Activated T-helper 1 cell treated with anti-CD3 and anti-CD28 coated beads, Interleukin-12 subunit alpha, Interleukin-12 subunit beta, Interleukin-2, Interleukin-4 antibody, amounts not matched to agents 30 ng/mL and 10 ng/mL and 1 ng/mL, durations not matched to agents 14 hours and 24 hours and 36 hours (primary cell): ENCODE results near the gene ABHD12. TPM values are rescaled to one million over a fixed set of nuclear protein-coding genes. Genes with fewer than 3 reads are reported as not detected.

Experiments
- DNase-seq: peaks from one replicate; pipeline ENCODE4 v3.0.0; 2021; ENCODE audit warnings: low spot score
- H3K27ac Mint-ChIP-seq: one replicate; pipeline ENCODE4 v1.8.0; 2021; ENCODE audit warnings: mild to moderate bottlenecking, mixed read lengths
- H3K27me3 Mint-ChIP-seq: one replicate; pipeline ENCODE4 v1.8.0; 2022; ENCODE audit warnings: mild to moderate bottlenecking, moderate library complexity, mixed read lengths; ENCODE audit not compliant: insufficient read depth
- H3K36me3 Mint-ChIP-seq: one replicate; pipeline ENCODE4 v1.8.0; 2021; ENCODE audit warnings: low read depth, mixed read lengths
- H3K4me1 Mint-ChIP-seq: one replicate; pipeline ENCODE4 v1.8.0; 2021; ENCODE audit warnings: low read depth, mixed read lengths
- H3K4me3 Mint-ChIP-seq: one replicate; pipeline ENCODE4 v1.8.0; 2021; ENCODE audit warnings: mild to moderate bottlenecking, moderate library complexity, mixed read lengths
- H3K9me3 Mint-ChIP-seq: one replicate; pipeline ENCODE4 v1.8.0; 2021; ENCODE audit warnings: mixed read lengths
- intact Hi-C: fragments of 100-400 bp; cut with micrococcal nuclease; formaldehyde crosslinking; loops from one replicate; pipeline ENCODE4 v1.15.1; 2024
- total RNA-seq: library from RNA; stranded (reverse); gene quantifications from 2 replicates; pipeline ENCODE4 v1.2.3, GENCODE V29; 2022

ABHD12 gene
- total RNA-seq, 1 donor from 2014 or later = 37.6 TPM

- H3K36me3 Mint-ChIP-seq = peaks cover 3% of the 10 kb centered on the region
- H3K4me1 Mint-ChIP-seq = peaks cover 51% of the 10 kb centered on the region
- peak overlapping the region; percentile 81 for H3K4me3 Mint-ChIP-seq
- H3K27ac Mint-ChIP-seq = peak overlapping the region; percentile 98
- DNase-seq = no peak
- H3K9me3 Mint-ChIP-seq = no peaks in the 10 kb centered on the region
- intact Hi-C loops = loop anchor here (1.0 to 5.0 kb wide), 8 partner anchors 73 to 316 kb away; partner anchors contain the start of genes ABHD12, ACSS1, ENTPD6 and GINS1
- no peaks in the 10 kb centered on the region for H3K27me3 Mint-ChIP-seq
Observed at GRCh38 chr20:25310921-25311728, 79.5 kb downstream of the ABHD12 start.

DNA sequence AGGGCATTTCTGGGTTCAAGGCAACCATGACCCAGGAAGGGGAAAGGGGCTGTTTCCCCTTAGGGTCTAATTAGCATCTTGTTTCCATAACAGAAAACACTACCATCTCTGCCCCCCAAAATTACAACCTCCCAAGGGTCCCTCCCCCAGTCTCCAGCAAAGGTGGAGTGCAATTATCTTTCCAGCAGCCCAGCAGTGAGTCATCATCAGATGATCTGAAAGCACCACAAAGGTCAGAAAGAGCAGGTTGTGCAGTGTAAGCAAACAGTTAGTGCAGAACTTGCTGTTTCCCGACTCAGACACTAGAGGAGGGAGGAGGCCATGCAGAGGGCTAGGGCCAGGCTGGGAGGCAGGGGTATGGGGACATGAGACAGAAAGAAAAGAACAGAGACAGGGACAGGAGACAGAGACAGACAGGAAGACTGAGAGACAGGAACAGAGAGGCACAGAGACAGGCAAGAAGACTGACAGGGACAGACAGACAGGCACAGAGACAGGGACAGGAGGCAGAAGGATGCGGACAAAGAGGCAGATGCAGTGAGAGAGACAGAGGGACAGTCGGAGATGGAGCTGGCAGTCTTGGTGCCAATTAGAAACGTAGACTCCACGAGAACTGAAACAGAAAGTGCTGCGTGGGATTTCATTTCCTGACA lies 80.2 kb downstream of the ABHD12 start:
- Mint-ChIP-seq H3K27me3 (no peaks in the 10 kb centered on the region), H3K4me3 (peak overlapping the region; percentile 81), H3K4me1 (peaks cover 46% of the 10 kb centered on the region), H3K9me3 (no peaks in the 10 kb centered on the region), H3K36me3 (peaks cover 3% of the 10 kb centered on the region), H3K27ac (peak overlapping the region; percentile 98)
- intact Hi-C loops = loop anchor here (1.0 to 5.0 kb wide), 8 partner anchors 72 to 316 kb away; partner anchors contain the start of genes ABHD12, ACSS1, ENTPD6 and GINS1
- DNase-seq = peak; percentile 61

GRCh38 chr20:25309395-25310267 lies 81.0 kb downstream of the ABHD12 start:
- Mint-ChIP-seq H3K27me3 (no peaks in the 10 kb centered on the region), H3K36me3 (peaks cover 3% of the 10 kb centered on the region), H3K4me3 (peak overlapping the region; percentile 36), H3K27ac (peak overlapping the region; percentile 98), H3K4me1 (peaks cover 40% of the 10 kb centered on the region), H3K9me3 (no peaks in the 10 kb centered on the region)
- intact Hi-C loops = loop anchor here (1.0 to 5.0 kb wide), 8 partner anchors 71 to 315 kb away; partner anchors contain the start of genes ABHD12, ACSS1, ENTPD6 and GINS1
- DNase-seq = no peak

DNA sequence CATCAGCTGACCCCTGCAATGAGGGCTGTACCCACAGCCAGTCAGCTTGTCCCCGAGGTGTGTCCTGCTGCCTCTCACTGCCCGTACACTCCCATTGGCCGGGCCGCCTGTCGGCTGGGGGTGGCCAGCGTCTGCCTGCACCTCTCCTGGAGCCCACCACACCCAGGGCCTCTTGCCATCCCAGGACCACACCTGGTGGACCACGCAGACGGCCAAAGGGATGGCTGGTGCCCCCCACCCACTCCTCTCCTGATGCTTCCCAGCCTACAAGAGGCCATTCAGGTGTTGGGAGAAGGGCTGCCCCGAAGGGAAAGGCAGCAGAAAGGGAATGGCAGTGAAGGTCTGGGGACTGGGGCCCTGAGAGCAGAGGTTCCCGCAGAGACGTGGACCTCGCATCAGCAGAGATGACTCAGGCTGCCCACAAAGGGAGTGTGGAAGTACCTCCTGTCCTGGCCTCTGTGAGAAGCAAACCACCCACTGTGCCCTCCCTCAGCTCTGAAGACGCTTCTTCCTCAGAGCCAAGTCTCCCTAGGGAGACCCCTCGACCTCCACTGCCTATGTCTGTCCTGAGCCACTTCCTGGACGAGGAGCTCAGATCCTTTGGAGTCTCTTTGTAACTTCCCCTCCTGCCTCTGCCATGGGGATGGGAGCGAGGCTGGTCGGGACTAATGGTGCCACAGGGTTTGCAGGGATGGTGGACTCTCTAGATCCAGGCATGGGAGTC lies 81.8 kb downstream of the ABHD12 start:
- H3K4me3 Mint-ChIP-seq = no peak overlapping the region
- DNase-seq = no peak
- H3K27me3 Mint-ChIP-seq = no peaks in the 10 kb centered on the region
- peaks cover 34% of the 10 kb centered on the region for H3K4me1 Mint-ChIP-seq
- intact Hi-C loops = no loop called here
- peaks cover 3% of the 10 kb centered on the region for H3K36me3 Mint-ChIP-seq
- no peaks in the 10 kb centered on the region for H3K9me3 Mint-ChIP-seq
- peak overlapping the region; percentile 63 for H3K27ac Mint-ChIP-seq

DNA sequence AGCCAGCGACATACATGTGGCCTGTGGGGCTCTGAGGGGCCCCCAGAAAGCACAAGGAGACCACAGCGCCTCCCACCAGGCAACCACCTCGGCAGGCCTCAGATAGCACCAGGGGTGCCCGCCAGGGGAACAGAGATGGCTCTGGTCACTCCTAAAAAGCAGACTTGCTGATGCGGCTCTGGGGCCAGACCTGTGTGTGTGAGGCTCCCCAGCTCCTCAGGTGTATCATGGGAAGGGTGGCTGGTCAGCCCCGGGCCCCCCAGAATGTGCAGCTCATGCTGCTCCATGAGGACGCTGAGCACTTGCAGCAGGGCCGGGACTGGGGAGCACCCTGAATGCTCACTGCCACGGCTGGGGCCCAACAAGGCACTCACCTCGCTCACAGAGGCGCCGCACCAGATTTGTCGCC lies 82.5 kb downstream of the ABHD12 start:
- Mint-ChIP-seq H3K36me3 (peaks cover 3% of the 10 kb centered on the region), H3K9me3 (no peaks in the 10 kb centered on the region), H3K4me1 (peaks cover 28% of the 10 kb centered on the region), H3K27me3 (no peaks in the 10 kb centered on the region), H3K4me3 (no peak overlapping the region), H3K27ac (no peak overlapping the region)
- intact Hi-C loops = no loop called here
- DNase-seq = no peak

- DNase-seq = no peak
- H3K36me3 Mint-ChIP-seq = peaks cover 3% of the 10 kb centered on the region
- H3K9me3 Mint-ChIP-seq = no peaks in the 10 kb centered on the region
- H3K4me3 Mint-ChIP-seq = no peak overlapping the region
- H3K4me1 Mint-ChIP-seq = peaks cover 28% of the 10 kb centered on the region
- intact Hi-C loops = no loop called here
- no peaks in the 10 kb centered on the region for H3K27me3 Mint-ChIP-seq
- no peak overlapping the region for H3K27ac Mint-ChIP-seq
Observed at GRCh38 chr20:25306991-25307903, 83.4 kb downstream of the ABHD12 start.

DNA sequence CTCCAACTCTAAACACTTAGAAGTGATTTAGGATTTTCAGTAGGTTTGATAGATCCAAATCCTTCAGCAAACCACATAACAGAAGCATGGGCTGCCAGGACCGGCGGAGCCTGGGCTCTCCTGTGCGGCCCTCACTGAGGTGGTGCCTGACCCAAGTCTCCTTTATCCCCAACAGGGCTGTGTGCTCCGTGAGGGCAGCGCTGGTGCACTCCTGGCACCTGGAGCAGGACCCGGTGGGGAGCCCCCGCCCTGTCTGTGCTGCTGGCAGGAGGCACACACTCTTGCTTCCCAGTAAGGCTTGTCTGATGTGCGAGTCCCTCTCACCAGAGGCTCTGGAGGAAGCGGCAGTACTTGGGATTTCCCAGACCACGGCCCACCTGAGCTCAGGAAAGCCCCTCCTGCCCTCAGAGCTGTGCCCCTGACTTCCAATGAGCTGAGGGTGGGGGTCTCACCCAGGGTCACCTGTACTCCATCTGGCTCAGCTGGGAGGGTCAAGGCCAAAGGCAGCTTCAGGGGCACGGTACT lies 86.5 kb downstream of the ABHD12 start:
- no peak for DNase-seq
- Mint-ChIP-seq H3K4me1 (peaks cover 2% of the 10 kb centered on the region), H3K4me3 (no peak overlapping the region), H3K27ac (no peak overlapping the region), H3K9me3 (no peaks in the 10 kb centered on the region), H3K27me3 (no peaks in the 10 kb centered on the region), H3K36me3 (peaks cover 3% of the 10 kb centered on the region)
- intact Hi-C loops = no loop called here

DNA sequence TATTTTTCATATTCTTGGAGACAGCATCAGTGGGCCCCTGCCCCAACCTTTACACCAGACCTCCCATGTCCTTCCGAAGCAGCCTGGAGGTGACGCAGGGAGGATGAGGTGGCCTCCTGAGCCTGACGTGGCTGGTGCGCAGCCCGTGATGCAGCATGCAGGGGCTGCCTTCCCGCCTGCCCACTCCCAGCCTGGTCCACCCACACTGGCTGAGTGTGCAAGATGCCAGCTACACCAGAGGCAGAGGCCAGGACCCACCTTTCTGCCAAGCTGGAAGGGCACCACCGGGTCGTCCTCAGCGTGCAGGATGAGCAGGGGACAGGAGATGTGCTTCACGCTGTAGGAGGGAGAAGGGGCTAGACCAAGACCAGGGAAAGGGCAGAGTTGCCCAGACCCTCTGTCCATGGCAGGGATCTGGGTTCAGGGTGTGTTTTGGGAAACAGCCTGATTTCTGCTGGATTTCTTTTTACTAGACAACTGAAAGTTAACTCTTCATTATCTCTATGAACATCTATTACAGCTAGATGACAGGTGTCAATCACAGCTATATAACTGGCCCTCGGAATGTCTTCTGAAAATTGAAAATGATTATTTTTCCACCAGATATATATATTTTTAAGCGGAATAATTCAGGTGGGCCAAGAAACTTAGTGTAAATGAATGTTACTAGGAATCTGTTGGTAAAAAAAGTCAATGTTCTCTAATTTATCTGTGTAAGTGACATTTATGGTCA lies 87.2 kb downstream of the ABHD12 start:
- no peaks in the 10 kb centered on the region for H3K9me3 Mint-ChIP-seq
- no peak overlapping the region for H3K27ac Mint-ChIP-seq
- intact Hi-C loops = no loop called here
- no peak for DNase-seq
- no peaks in the 10 kb centered on the region for H3K27me3 Mint-ChIP-seq
- no peaks in the 10 kb centered on the region for H3K4me1 Mint-ChIP-seq
- peaks cover 3% of the 10 kb centered on the region for H3K36me3 Mint-ChIP-seq
- H3K4me3 Mint-ChIP-seq = no peak overlapping the region

- Mint-ChIP-seq H3K27me3 (no peaks in the 10 kb centered on the region), H3K27ac (no peak overlapping the region), H3K4me3 (no peak overlapping the region), H3K9me3 (no peaks in the 10 kb centered on the region), H3K36me3 (peaks cover 3% of the 10 kb centered on the region), H3K4me1 (no peaks in the 10 kb centered on the region)
- no peak for DNase-seq
- intact Hi-C loops = no loop called here
Observed at GRCh38 chr20:25302596-25302995, 88.0 kb downstream of the ABHD12 start.

GRCh38 chr20:25301357-25301920 lies 89.2 kb downstream of the ABHD12 start:
- H3K36me3 Mint-ChIP-seq = no peaks in the 10 kb centered on the region
- H3K27ac Mint-ChIP-seq = no peak overlapping the region
- H3K4me1 Mint-ChIP-seq = no peaks in the 10 kb centered on the region
- DNase-seq = no peak
- H3K9me3 Mint-ChIP-seq = no peaks in the 10 kb centered on the region
- H3K4me3 Mint-ChIP-seq = no peak overlapping the region
- intact Hi-C loops = no loop called here
- no peaks in the 10 kb centered on the region for H3K27me3 Mint-ChIP-seq
